Testis (tissue), 2 donors: ENCODE results near the gene SF3B5.

Experiments
- CTCF ChIP-seq, 3 experiments: fragments of 450-650 bp in 2 of 3; fragments of 200-600 bp in 1 of 3; sonication (generic) in 1 of 3; IDR thresholded peaks; one replicate each; pipeline ENCODE4 v1.5.1; 2016 to 2019; ENCODE audit warnings: antibody characterized with exemption in 3 of 3, mild to moderate bottlenecking in 2 of 3, moderate library complexity in 1 of 3
- POLR2A ChIP-seq: fragments of 450-650 bp; IDR thresholded peaks from one replicate; pipeline ENCODE4 v1.6.1; 2017; ENCODE audit warnings: antibody characterized with exemption, mild to moderate bottlenecking, moderate library complexity

GRCh38 chr6:144144996-144145395 lies 49.6 kb upstream of the SF3B5 start:
- TF ChIP-seq CTCF (IDR thresholded peaks at IDR 0.05) (no peak), POLR2A (no peak)
